GM12892 (cell line): Measurements from ENCODE around the gene NFILZ.

Experiments used
- POLR2A ChIP-seq: IDR thresholded peaks from 2 replicates; pipeline ENCODE4 v1.6.1; 2011; ENCODE audit warnings: low read depth, low read length, control low read depth
- POLR2AphosphoS5 ChIP-seq: IDR thresholded peaks from 2 replicates; pipeline ENCODE4 v1.6.1; 2011; ENCODE audit warnings: low read depth, low read length, control low read depth
- TAF1 ChIP-seq: IDR thresholded peaks from 2 replicates; pipeline ENCODE4 v1.6.1; 2011; ENCODE audit warnings: low read depth, mild to moderate bottlenecking, control low read depth, low read length, borderline replicate concordance

- TF ChIP-seq POLR2A: no peak
- TF ChIP-seq POLR2AphosphoS5: no peak
- no peak for TF ChIP-seq TAF1
Observed at GRCh38 chr19:8666814-8667405, 36.5 kb downstream of the NFILZ start.
